GM15510 (cell line): ENCODE results near the gene DCTPP1.

ENCODE experiments used
- POLR2A ChIP-seq: IDR thresholded peaks from 3 replicates; pipeline ENCODE4 v1.6.1; 2011; ENCODE audit warnings: borderline replicate concordance; ENCODE audit not compliant: insufficient read length; ENCODE audit errors: extremely low read depth

Gene DCTPP1

DNA sequence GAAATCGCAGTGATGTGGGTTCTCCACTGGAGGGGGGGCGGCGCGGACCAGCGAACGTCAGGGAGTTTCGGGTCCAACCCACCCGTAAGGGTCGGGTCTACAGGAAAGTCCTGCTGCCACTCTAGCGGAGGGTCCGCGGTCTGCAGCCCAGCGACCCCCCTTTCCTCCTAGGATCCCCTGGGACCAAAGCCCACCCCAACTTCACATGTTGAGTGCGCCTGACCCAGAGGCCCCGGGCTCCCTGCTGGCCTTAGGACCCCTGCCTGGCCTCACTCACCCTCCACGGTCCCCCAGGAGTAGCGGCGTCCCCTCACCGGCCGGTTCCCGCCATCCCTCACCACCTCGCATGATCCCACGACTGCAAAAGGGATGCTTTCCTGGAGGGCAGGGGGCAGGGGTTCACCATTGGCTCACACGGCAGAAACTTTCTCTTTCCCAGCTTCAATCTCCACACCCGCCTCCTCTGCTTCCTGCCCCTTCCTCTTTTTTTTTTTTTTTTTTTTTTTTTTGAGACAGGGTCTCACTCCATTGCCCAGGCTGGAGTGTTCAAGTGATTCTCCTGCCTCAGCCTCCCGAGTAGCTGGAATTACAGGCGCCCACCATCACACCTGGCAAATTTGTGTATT is 50.6 kb downstream of the DCTPP1 start:
- TF ChIP-seq POLR2A, result no peak

- TF ChIP-seq POLR2A, result peak; percentile 72
Observed at GRCh38 chr16:30378236-30379157, 51.3 kb downstream of the DCTPP1 start.

DNA sequence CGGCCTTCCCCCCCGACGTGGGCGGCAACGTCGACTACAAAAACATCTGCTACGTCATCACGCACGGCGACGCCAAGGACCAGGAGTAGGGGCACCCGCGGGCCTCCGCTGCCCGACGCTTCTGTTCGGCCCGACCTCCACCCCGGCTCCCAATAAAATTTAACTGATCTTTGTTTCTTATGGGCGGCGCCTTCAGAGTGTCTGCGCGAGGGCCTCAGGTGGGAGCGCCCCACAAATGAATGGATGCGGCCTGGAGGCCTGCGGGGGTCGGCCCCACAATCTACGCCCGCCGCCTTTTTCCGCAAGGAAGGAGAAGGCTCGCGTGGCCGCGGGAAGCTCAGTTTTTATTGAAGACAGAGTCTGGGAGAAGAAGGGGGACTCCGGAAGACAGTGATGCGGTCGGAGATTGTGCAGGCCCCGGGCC is 52.0 kb downstream of the DCTPP1 start:
- TF ChIP-seq POLR2A, result peak; percentile 39

DNA sequence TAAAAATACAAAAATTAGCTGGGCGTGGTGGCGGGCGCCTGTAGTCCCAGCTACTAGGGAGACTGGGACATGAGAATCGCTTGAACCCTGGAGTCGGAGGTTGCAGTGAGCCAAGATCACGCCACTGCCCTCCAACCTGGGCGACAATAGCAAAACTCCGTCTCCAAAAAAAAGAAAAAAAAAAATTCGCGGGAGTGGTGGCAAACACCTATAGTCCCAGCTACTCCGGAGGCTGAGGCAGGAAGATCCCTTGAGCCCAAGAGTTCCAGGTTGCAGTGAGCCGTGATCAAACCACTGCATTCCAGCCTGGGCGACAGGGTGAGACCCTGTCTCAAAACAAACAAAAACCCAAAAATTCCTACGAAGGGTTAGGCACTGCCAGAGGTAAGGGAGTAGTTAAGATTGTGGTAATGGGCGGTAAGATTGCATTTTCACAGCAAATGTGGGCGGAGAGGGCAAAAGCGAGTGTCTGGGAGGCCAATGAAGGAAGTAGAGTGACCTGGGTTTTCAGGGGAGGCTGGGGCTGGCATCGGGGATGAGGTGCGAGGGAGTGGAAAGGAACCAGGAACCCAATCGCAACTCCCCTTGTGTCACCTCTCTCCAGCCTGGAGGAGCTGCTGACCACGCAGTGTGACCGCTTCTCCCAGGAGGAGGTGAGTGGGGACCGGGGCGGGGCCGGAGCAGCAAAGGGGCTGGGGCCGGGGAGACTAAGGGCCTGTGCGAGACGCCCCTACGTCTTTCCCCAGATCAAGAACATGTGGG is 52.6 kb downstream of the DCTPP1 start:
- TF ChIP-seq POLR2A, result no peak

DNA sequence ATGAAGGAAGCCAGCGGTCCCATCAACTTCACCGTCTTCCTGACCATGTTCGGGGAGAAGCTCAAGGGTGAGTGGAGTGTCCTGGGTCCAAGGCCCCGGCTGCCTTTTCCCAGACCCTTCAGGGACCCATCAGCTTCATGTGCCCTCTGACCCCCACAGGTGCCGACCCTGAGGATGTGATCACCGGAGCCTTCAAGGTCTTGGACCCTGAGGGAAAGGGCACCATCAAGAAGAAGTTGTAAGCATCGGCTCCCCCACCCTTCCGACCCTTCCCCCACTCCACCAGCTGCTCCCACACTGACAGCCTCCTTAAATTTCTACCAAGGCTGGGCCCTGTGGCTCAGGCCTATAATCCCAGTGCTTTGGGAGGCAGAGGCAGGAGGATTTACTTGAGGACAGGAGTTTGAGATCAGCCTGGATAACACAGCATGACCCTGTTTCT is 53.3 kb downstream of the DCTPP1 start:
- no peak for TF ChIP-seq POLR2A

- TF ChIP-seq POLR2A, result no peak
Observed at GRCh38 chr16:30375864-30376263, 54.0 kb downstream of the DCTPP1 start.

DNA sequence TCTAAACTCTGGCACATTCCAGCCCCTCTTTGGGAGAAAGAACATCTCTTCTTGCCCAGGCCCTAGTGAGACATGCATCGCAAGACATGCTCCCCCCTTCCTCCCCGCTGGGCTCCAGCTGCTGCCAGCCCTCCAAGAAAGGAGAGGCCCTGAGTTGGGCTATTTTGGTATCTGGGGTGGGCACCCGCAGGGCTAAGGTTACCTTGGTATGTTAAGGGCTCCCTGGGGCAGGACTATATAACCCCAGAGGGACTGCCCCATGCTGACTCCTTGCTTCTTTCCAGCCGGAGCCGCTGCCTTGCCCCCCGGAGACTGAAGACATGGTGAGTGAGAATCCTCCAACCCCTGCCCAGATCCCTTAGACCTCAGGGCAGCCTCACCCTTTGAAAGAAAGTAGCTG is 55.3 kb downstream of the DCTPP1 start, which contains the start of gene MYL11:
TSS of gene MYL11 (plus strand) at position 265 of the 400 bp plus-strand sequence. CDS start at position 321, 56 bp downstream.
- TF ChIP-seq POLR2A, result no peak
